ENCODE data around the gene ABLIM2.

ABLIM2 gene

DNA sequence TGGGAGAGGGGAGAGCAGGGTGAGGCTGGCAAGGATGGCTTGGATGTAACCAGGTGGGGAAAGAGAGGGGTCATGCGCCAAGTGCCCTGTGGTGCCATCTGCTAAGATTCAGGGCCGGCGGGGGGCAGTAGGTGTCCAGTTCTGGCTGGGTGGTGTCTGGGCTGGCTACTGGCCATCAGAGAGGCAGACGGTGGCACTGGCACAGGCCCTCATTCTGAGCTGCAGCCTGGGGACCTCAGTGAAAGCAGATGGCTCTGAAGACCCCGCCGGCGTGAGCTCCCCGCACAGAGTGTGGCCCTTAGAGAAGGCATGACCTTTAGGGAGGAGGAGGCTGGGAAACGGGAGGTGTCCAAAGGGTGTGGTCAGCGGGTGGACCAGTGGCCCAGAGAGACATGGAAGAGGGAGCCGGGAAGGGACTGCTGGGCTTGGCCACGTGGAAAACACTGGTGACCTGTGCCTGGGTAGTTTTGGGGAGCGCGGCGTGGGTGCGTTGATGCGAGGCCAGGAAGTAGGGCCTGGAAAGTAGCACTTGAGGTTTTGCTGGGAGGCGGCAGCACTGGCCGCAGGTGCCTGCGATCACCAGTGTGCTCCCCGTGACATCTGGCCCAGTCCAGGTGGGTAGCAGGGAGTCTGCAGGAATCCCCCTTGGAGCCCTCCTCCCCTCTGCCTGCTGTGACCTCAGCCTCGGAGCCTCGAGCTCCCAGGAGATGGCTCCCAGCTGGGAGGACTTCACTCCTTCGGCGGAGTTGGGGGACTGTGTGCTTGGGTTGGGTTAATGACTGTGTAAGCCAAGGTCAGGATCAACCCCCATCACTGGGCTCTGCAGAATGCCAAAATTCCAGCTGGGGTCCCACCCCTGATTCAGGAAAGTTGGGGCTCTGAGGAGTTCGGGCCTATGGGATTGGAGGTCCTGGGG is 31.2 kb upstream of the ABLIM2 start:
- Histone ChIP-seq H3K4me1 (ENCODE audit: low read length) (peaks cover 15% of the 10 kb centered on the region), H3K4me2 (ENCODE audit: low read depth, low read length) (no peak overlapping the region), H3K27ac (ENCODE audit: low read length) (peak overlapping the region; percentile 38; the same call in 1 of the 2 replicates), H3K9ac (ENCODE audit: low read length) (no peak overlapping the region), H3K27me3 (replicated peaks; ENCODE audit: insufficient read depth, low read length) (peaks cover 42% of the 10 kb centered on the region), H3F3A (ENCODE audit: insufficient read depth, low read length) (peaks cover 10% of the 10 kb centered on the region; the same call in 1 of the 2 replicates), H2AFZ (ENCODE audit: low read length) (no peak overlapping the region), H3K9me3 (replicated peaks; ENCODE audit: insufficient read depth, low read length) (no peaks in the 10 kb centered on the region), H4K20me1 (ENCODE audit: insufficient read depth, low read length) (no peaks in the 10 kb centered on the region), H3K36me3 (replicated peaks; ENCODE audit: insufficient read depth, low read length) (no peaks in the 10 kb centered on the region), H3K79me2 (ENCODE audit: low read length) (no peaks in the 10 kb centered on the region), H3K4me3 (ENCODE audit: low read length) (no peak overlapping the region), H3K9me2 (replicated peaks; ENCODE audit: insufficient read depth, low read length) (no peaks in the 10 kb centered on the region)
- no peak for TF ChIP-seq EZH2 (optimal IDR thresholded peaks at IDR 0.05; ENCODE audit: low read depth, low read length)
- TF ChIP-seq, protein P1, sequence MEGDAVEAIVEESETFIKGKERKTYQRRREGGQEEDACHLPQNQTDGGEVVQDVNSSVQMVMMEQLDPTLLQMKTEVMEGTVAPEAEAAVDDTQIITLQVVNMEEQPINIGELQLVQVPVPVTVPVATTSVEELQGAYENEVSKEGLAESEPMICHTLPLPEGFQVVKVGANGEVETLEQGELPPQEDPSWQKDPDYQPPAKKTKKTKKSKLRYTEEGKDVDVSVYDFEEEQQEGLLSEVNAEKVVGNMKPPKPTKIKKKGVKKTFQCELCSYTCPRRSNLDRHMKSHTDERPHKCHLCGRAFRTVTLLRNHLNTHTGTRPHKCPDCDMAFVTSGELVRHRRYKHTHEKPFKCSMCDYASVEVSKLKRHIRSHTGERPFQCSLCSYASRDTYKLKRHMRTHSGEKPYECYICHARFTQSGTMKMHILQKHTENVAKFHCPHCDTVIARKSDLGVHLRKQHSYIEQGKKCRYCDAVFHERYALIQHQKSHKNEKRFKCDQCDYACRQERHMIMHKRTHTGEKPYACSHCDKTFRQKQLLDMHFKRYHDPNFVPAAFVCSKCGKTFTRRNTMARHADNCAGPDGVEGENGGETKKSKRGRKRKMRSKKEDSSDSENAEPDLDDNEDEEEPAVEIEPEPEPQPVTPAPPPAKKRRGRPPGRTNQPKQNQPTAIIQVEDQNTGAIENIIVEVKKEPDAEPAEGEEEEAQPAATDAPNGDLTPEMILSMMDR (IDR thresholded peaks at IDR 0.05; ENCODE audit: low read length), result no peak
- no peak for TF ChIP-seq EZH2phosphoT487 (IDR thresholded peaks at IDR 0.05; ENCODE audit: low read length)
- no peak for DNase-seq

GRCh38 chr4:8188743-8189550 is 30.3 kb upstream of the ABLIM2 start:
- peak; percentile 37 for DNase-seq

GRCh38 chr4:8188085-8188484 is 29.5 kb upstream of the ABLIM2 start:
- TF ChIP-seq EZH2 (optimal IDR thresholded peaks at IDR 0.05; ENCODE audit: low read depth, low read length) (no peak), EZH2phosphoT487 (IDR thresholded peaks at IDR 0.05; ENCODE audit: low read length) (no peak)
- TF ChIP-seq, protein P1 (IDR thresholded peaks at IDR 0.05; ENCODE audit: low read length), result no peak
- Histone ChIP-seq H2AFZ (ENCODE audit: low read length) (no peak overlapping the region), H3K4me3 (ENCODE audit: low read length) (no peak overlapping the region), H3K9ac (ENCODE audit: low read length) (no peak overlapping the region), H3K27ac (ENCODE audit: low read length) (no peak overlapping the region), H3K27me3 (replicated peaks; ENCODE audit: insufficient read depth, low read length) (peaks cover 48% of the 10 kb centered on the region), H3K9me3 (replicated peaks; ENCODE audit: insufficient read depth, low read length) (no peaks in the 10 kb centered on the region), H3F3A (ENCODE audit: insufficient read depth, low read length) (peaks cover 10% of the 10 kb centered on the region; the same call in 1 of the 2 replicates), H3K4me1 (ENCODE audit: low read length) (peaks cover 15% of the 10 kb centered on the region), H3K79me2 (ENCODE audit: low read length) (no peaks in the 10 kb centered on the region), H4K20me1 (ENCODE audit: insufficient read depth, low read length) (no peaks in the 10 kb centered on the region), H3K36me3 (replicated peaks; ENCODE audit: insufficient read depth, low read length) (no peaks in the 10 kb centered on the region), H3K9me2 (replicated peaks; ENCODE audit: insufficient read depth, low read length) (no peaks in the 10 kb centered on the region), H3K4me2 (ENCODE audit: low read depth, low read length) (no peak overlapping the region)
- DNase-seq, result no peak

More at GRCh38 chr4:8188743-8189550, 30.3 kb upstream of the ABLIM2 start:
- Histone ChIP-seq H3K27ac (ENCODE audit: low read length) (peak overlapping the region; percentile 38; the same call in 1 of the 2 replicates), H3K4me1 (ENCODE audit: low read length) (peaks cover 15% of the 10 kb centered on the region), H3K4me2 (ENCODE audit: low read depth, low read length) (no peak overlapping the region), H3K79me2 (ENCODE audit: low read length) (no peaks in the 10 kb centered on the region), H3K9me2 (replicated peaks; ENCODE audit: insufficient read depth, low read length) (no peaks in the 10 kb centered on the region), H3K9me3 (replicated peaks; ENCODE audit: insufficient read depth, low read length) (no peaks in the 10 kb centered on the region), H3F3A (ENCODE audit: insufficient read depth, low read length) (peaks cover 10% of the 10 kb centered on the region; the same call in 1 of the 2 replicates), H2AFZ (ENCODE audit: low read length) (no peak overlapping the region), H3K9ac (ENCODE audit: low read length) (no peak overlapping the region), H3K36me3 (replicated peaks; ENCODE audit: insufficient read depth, low read length) (no peaks in the 10 kb centered on the region), H4K20me1 (ENCODE audit: insufficient read depth, low read length) (no peaks in the 10 kb centered on the region), H3K27me3 (replicated peaks; ENCODE audit: insufficient read depth, low read length) (peaks cover 43% of the 10 kb centered on the region), H3K4me3 (ENCODE audit: low read length) (no peak overlapping the region)
- TF ChIP-seq, protein P1 (IDR thresholded peaks at IDR 0.05; ENCODE audit: low read length), result no peak
- TF ChIP-seq EZH2phosphoT487 (IDR thresholded peaks at IDR 0.05; ENCODE audit: low read length) (no peak), EZH2 (optimal IDR thresholded peaks at IDR 0.05; ENCODE audit: low read depth, low read length) (no peak)
